Measurements from ENCODE around the gene CHAMP1. TPM values are rescaled to one million over a fixed set of nuclear protein-coding genes. Genes with fewer than 3 reads are reported as not detected.

CHAMP1 gene
- total RNA-seq (2014; rRNA removed; shearing (Covaris generic)) (33.5 and 33.6 TPM in 2 replicates), polyA plus RNA-seq (2016; fragmentation: Nextera tagmentation; extraction: Ambion mirVana) (26.9 and 30.7 TPM in 2 replicates)

- in situ Hi-C loops (cut with MboI) = no loop called here
- no peaks in the 10 kb centered on the region for H3K9me2 ChIP-seq (ENCODE audit: insufficient read depth)
- H3K27me3 ChIP-seq (replicated peaks; ENCODE audit: insufficient read depth) = no peaks in the 10 kb centered on the region
- no peak for TF ChIP-seq EZH2phosphoT487 (IDR thresholded peaks at IDR 0.05; ENCODE audit: insufficient read depth, low read depth)
- no peak for TF ChIP-seq EZH2 (IDR thresholded peaks at IDR 0.05; ENCODE audit: insufficient read depth, poor library complexity, severe bottlenecking)
- H3K36me3 ChIP-seq (ENCODE audit: low read depth) = no peaks in the 10 kb centered on the region
- H2AFZ ChIP-seq = peak within 1 kb of the TSS; percentile 90
- H3K9me3 ChIP-seq (ENCODE audit: low read depth) = no peaks in the 10 kb centered on the region
- H3K9ac ChIP-seq = peak within 1 kb of the TSS; percentile 94
- peak within 1 kb of the TSS; percentile 98 for H3K4me2 ChIP-seq (ENCODE audit: unreplicated experiment)
- peaks cover 54% of the 10 kb centered on the region for H3F3A ChIP-seq (ENCODE audit: insufficient read depth)
- H3K79me2 ChIP-seq (ENCODE audit: insufficient read depth) = peaks cover 48% of the 10 kb centered on the region
- peak within 1 kb of the TSS; percentile 93 for H3K27ac ChIP-seq
- DNase-seq = peak; percentile 99
- 1 to 2% methylated on average over 78 to 90 of the region's 107 CpGs for WGBS, 2 experiments (ENCODE audit: low coverage in 1 of 2, low lambda C conversion rate in 2 of 2, missing lambda C conversion rate in 2 of 2)
- peaks cover 14% of the 10 kb centered on the region for H4K20me1 ChIP-seq (ENCODE audit: insufficient read depth)
- peak within 1 kb of the TSS; percentile 99 for H3K4me3 ChIP-seq
- H3K4me1 ChIP-seq (ENCODE audit: insufficient read depth) = peaks cover 47% of the 10 kb centered on the region
These were observed at the start of gene CHAMP1 for GRCh38 chr13:114314074-114314912. Gene CHAMP1 (plus strand): TSS chr13:114314503. CDS start chr13:114323843, 9,340 bp downstream.

DNA sequence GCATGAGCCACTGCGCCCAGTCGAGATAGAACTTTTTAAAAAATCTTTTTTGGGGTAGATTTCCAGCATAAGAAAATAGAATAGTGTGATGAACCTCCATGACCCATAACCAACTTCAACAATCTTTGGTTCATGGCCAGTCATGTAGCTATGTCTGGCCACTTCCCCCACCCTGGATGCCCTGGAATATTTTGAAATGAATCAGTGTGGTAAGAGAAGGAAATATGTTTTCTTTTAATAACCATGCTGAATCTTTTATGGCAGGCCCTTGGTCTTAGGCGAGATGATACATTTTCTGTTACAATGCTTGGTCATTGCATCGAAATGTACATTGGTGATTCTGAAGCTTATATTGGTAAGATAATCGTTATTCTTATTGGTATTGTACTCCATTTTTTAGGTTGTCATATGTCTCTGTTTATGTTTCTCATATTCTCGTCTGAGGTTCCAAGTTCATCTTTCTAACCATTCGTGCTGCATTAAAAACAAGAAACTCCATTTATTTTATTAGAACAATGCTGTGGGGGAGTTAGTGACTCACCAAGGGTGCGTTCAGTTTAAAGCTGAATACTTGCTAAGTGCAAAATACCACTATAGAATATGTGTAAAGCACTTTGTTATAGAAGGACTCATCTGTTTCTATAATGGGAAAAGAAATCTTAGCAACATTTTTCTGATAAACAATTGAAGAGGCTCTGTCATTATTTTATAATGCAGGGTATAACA is 49.3 kb upstream of the CHAMP1 start:
- DNase-seq = peak; percentile 81
- H3F3A ChIP-seq (ENCODE audit: insufficient read depth) = peaks cover 61% of the 10 kb centered on the region
- no peak overlapping the region for H3K9ac ChIP-seq
- TF ChIP-seq EZH2 (IDR thresholded peaks at IDR 0.05; ENCODE audit: insufficient read depth, poor library complexity, severe bottlenecking) = no peak
- no peak for TF ChIP-seq EZH2phosphoT487 (IDR thresholded peaks at IDR 0.05; ENCODE audit: insufficient read depth, low read depth)
- peak overlapping the region; percentile 66 for H3K27ac ChIP-seq
- H4K20me1 ChIP-seq (ENCODE audit: insufficient read depth) = no peaks in the 10 kb centered on the region
- peaks cover 26% of the 10 kb centered on the region; the same call in 1 of the 2 replicates for H3K79me2 ChIP-seq (ENCODE audit: insufficient read depth)
- no peaks in the 10 kb centered on the region for H3K9me3 ChIP-seq (ENCODE audit: low read depth)
- in situ Hi-C loops (cut with MboI) = no loop called here
- no peaks in the 10 kb centered on the region for H3K27me3 ChIP-seq (replicated peaks; ENCODE audit: insufficient read depth)
- no peaks in the 10 kb centered on the region for H3K9me2 ChIP-seq (ENCODE audit: insufficient read depth)
- peaks cover 26% of the 10 kb centered on the region for H3K4me1 ChIP-seq (ENCODE audit: insufficient read depth)
- peak overlapping the region; percentile 51 for H3K4me2 ChIP-seq (ENCODE audit: unreplicated experiment)
- H2AFZ ChIP-seq = no peak overlapping the region
- peak overlapping the region; percentile 2; the same call in 1 of the 2 replicates for H3K4me3 ChIP-seq
- peaks cover 71% of the 10 kb centered on the region for H3K36me3 ChIP-seq (ENCODE audit: low read depth)
- WGBS, 2 experiments (ENCODE audit: low coverage in 1 of 2, low lambda C conversion rate in 2 of 2, missing lambda C conversion rate in 2 of 2) = 60 to 61% methylated on average over 8 of the region's 8 CpGs

DNA sequence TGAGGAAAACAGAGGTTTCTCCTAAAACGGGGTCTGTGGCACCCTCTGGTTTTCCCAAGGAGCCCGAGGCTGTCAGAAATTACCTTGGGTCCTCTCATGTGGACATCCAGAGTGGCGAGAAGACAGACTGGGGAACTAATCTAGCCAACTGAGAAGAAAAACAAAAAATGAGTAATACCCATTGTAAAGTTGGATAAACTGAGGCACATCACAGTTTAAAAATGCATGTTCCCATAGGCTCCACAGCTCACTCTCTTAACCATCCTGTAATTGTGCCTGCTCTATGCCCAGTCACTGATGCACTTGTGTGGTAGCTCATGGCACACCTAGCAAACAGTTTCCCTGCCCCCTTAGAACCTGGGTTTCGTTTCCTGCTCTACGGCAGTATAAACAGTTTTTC is 48.1 kb upstream of the CHAMP1 start:
- H3F3A ChIP-seq (ENCODE audit: insufficient read depth) = peaks cover 49% of the 10 kb centered on the region
- H3K27me3 ChIP-seq (replicated peaks; ENCODE audit: insufficient read depth) = no peaks in the 10 kb centered on the region
- TF ChIP-seq EZH2 (IDR thresholded peaks at IDR 0.05; ENCODE audit: insufficient read depth, poor library complexity, severe bottlenecking) = no peak
- no peak for TF ChIP-seq EZH2phosphoT487 (IDR thresholded peaks at IDR 0.05; ENCODE audit: insufficient read depth, low read depth)
- no peak for DNase-seq
- H3K4me3 ChIP-seq = no peak overlapping the region
- H3K79me2 ChIP-seq (ENCODE audit: insufficient read depth) = peaks cover 26% of the 10 kb centered on the region; the same call in 1 of the 2 replicates
- H3K9ac ChIP-seq = no peak overlapping the region
- in situ Hi-C loops (cut with MboI) = no loop called here
- peak overlapping the region; percentile 11 for H3K4me2 ChIP-seq (ENCODE audit: unreplicated experiment)
- no peaks in the 10 kb centered on the region for H3K9me3 ChIP-seq (ENCODE audit: low read depth)
- no peaks in the 10 kb centered on the region for H3K9me2 ChIP-seq (ENCODE audit: insufficient read depth)
- peaks cover 66% of the 10 kb centered on the region for H3K36me3 ChIP-seq (ENCODE audit: low read depth)
- no peaks in the 10 kb centered on the region for H4K20me1 ChIP-seq (ENCODE audit: insufficient read depth)
- H2AFZ ChIP-seq = no peak overlapping the region
- 96 to 97% methylated on average over 5 of the region's 5 CpGs for WGBS, 2 experiments (ENCODE audit: low coverage in 1 of 2, low lambda C conversion rate in 2 of 2, missing lambda C conversion rate in 2 of 2)
- peak overlapping the region; percentile 66 for H3K27ac ChIP-seq
- H3K4me1 ChIP-seq (ENCODE audit: insufficient read depth) = peaks cover 26% of the 10 kb centered on the region
